Parathyroid adenoma (tissue), 2 donors: ENCODE data around the gene ATP6V1G2.

Experiments
- H2AFZ ChIP-seq: fragments of 300-600 bp; sonication (generic); one replicate; pipeline ENCODE4 v1.7.0; 2017; ENCODE audit warnings: antibody characterized with exemption, mild to moderate bottlenecking
- H3K27ac ChIP-seq: fragments of 300-600 bp; sonication (generic); one replicate; pipeline ENCODE4 v1.7.0; 2017
- H3K27me3 ChIP-seq: fragments of 300-600 bp; sonication (generic); one replicate; pipeline ENCODE4 v1.7.0; 2017; ENCODE audit warnings: low read length; ENCODE audit not compliant: control insufficient read depth, insufficient read depth
- H3K36me3 ChIP-seq: fragments of 300-600 bp; sonication (generic); one replicate; pipeline ENCODE4 v1.7.0; 2017; ENCODE audit warnings: low read length; ENCODE audit not compliant: control insufficient read depth, insufficient read depth
- H3K4me1 ChIP-seq: fragments of 300-600 bp; sonication (generic); one replicate; pipeline ENCODE4 v1.7.0; 2017; ENCODE audit warnings: control low read depth
- H3K4me2 ChIP-seq: fragments of 300-600 bp; sonication (generic); one replicate; pipeline ENCODE4 v1.7.0; 2017; ENCODE audit warnings: low read length
- H3K4me3 ChIP-seq: fragments of 300-600 bp; sonication (generic); one replicate; pipeline ENCODE4 v1.7.0; 2017; ENCODE audit warnings: low read depth, low read length
- H3K79me2 ChIP-seq: fragments of 300-600 bp; sonication (generic); one replicate; pipeline ENCODE4 v1.7.0; 2017; ENCODE audit warnings: control low read depth
- H3K9ac ChIP-seq: fragments of 300-600 bp; sonication (generic); one replicate; pipeline ENCODE4 v1.7.0; 2017; ENCODE audit warnings: mild to moderate bottlenecking
- H3K9me3 ChIP-seq: fragments of 300-600 bp; sonication (generic); one replicate; pipeline ENCODE4 v1.7.0; 2017; ENCODE audit warnings: low read length; ENCODE audit not compliant: control insufficient read depth
- TF ChIP-seq, protein P1 (sequence below): fragments of 300-600 bp; sonication (generic); IDR thresholded peaks from one replicate; pipeline ENCODE4 v1.7.0; 2017; ENCODE audit warnings: antibody characterized with exemption, mild to moderate bottlenecking
- donor health status: primary hyperparathyroidism.

The ATP6V1G2 gene

GRCh38 chr6:31530659-31531058 is 15.7 kb downstream of the ATP6V1G2 start:
- no peaks in the 10 kb centered on the region for H3K27me3 ChIP-seq
- H3K27ac ChIP-seq: no peak overlapping the region
- H3K36me3 ChIP-seq: no peaks in the 10 kb centered on the region
- no peak overlapping the region for H2AFZ ChIP-seq
- TF ChIP-seq, protein P1, sequence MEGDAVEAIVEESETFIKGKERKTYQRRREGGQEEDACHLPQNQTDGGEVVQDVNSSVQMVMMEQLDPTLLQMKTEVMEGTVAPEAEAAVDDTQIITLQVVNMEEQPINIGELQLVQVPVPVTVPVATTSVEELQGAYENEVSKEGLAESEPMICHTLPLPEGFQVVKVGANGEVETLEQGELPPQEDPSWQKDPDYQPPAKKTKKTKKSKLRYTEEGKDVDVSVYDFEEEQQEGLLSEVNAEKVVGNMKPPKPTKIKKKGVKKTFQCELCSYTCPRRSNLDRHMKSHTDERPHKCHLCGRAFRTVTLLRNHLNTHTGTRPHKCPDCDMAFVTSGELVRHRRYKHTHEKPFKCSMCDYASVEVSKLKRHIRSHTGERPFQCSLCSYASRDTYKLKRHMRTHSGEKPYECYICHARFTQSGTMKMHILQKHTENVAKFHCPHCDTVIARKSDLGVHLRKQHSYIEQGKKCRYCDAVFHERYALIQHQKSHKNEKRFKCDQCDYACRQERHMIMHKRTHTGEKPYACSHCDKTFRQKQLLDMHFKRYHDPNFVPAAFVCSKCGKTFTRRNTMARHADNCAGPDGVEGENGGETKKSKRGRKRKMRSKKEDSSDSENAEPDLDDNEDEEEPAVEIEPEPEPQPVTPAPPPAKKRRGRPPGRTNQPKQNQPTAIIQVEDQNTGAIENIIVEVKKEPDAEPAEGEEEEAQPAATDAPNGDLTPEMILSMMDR: no peak
- no peaks in the 10 kb centered on the region for H3K9me3 ChIP-seq
- H3K4me3 ChIP-seq: no peak overlapping the region
- H3K4me1 ChIP-seq: peaks cover 6% of the 10 kb centered on the region
- H3K79me2 ChIP-seq: no peaks in the 10 kb centered on the region
- H3K4me2 ChIP-seq: no peak overlapping the region
- H3K9ac ChIP-seq: no peak overlapping the region

DNA sequence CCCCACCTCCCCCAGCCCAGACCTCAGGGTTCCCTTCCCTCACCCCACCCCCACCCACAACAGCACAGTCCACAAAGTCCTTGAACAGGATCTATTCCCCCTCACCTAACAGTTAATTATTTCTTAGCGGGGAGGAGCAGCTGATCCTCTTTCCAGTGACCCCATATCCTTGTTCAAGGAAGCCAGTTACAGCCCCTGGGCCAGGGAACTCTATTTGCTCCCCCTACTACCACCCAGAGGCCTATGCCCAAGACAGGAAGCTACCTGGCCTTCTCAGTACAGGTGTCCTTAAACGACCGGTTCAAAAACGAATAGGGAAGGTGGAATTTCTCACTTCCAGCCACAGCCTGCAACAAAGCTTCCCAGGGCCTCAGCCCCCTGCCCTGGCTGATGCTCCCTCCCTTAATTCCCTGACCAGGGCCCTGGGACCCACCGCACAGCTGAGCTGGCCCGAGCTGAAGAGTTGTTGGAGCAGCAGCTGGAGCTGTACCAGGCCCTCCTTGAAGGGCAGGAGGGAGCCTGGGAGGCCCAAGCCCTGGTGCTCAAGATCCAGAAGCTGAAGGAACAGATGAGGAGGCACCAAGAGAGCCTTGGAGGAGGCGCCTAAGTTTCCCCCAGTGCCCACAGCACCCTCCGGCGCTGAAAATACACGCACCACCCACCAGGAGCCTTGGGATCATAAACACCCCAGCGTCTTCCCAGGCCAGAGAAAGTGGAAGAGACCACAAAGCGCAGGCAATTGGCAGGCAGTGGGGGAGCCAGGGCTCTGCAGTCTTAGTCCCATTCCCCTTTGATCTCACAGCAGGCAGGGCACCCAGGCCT is 16.9 kb downstream of the ATP6V1G2 start:
- Histone ChIP-seq H3K27me3 (no peaks in the 10 kb centered on the region), H3K4me1 (peaks cover 6% of the 10 kb centered on the region), H3K27ac (no peak overlapping the region)

DNA sequence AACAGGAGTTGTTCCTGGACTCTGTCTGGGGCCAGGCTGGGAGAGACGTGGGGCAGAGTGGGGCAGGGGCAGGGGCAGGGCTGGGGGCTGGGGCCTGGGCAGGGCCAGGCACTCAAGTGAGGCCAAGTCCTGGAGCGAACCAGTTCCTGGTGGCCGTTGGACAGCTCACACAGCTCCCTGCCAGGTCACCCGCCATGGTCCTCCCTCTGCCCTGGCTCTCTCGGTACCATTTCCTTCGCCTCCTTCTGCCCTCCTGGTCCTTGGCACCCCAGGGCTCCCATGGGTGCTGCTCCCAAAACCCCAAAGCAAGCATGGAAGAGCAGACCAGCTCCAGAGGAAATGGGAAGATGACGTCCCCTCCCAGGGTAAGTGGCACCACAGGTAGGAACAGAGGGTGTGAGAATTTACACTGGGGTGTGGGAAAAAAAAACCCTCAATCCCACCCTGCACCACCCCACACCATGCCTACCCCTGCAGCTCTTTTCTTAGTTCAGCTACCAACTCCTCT is 17.5 kb downstream of the ATP6V1G2 start, which contains the start of gene MCCD1:
TSS of gene MCCD1 (plus strand) at position 142 of the 508 bp plus-strand sequence. CDS start at position 195, 53 bp downstream.
- Histone ChIP-seq H3K27ac (no peak within 1 kb of the TSS), H3K36me3 (no peaks in the 10 kb centered on the region), H3K27me3 (no peaks in the 10 kb centered on the region), H3K79me2 (no peaks in the 10 kb centered on the region), H3K4me2 (no peak within 1 kb of the TSS), H3K4me1 (peaks cover 6% of the 10 kb centered on the region), H3K9me3 (no peaks in the 10 kb centered on the region), H2AFZ (no peak within 1 kb of the TSS), H3K4me3 (no peak within 1 kb of the TSS), H3K9ac (no peak within 1 kb of the TSS)
- TF ChIP-seq, protein P1: no peak

More for the DNA sequence above, 16.9 kb downstream of the ATP6V1G2 start:
- Histone ChIP-seq H2AFZ (no peak overlapping the region), H3K79me2 (no peaks in the 10 kb centered on the region), H3K9ac (no peak overlapping the region), H3K4me3 (no peak overlapping the region), H3K9me3 (no peaks in the 10 kb centered on the region), H3K36me3 (no peaks in the 10 kb centered on the region), H3K4me2 (no peak overlapping the region)
- TF ChIP-seq, protein P1: no peak

- no peak overlapping the region for H3K4me2 ChIP-seq
- no peak overlapping the region for H3K4me3 ChIP-seq
- TF ChIP-seq, protein P1: no peak
- no peak overlapping the region for H2AFZ ChIP-seq
- peaks cover 6% of the 10 kb centered on the region for H3K4me1 ChIP-seq
- H3K27ac ChIP-seq: no peak overlapping the region
- no peaks in the 10 kb centered on the region for H3K36me3 ChIP-seq
- no peak overlapping the region for H3K9ac ChIP-seq
- H3K9me3 ChIP-seq: no peaks in the 10 kb centered on the region
- H3K27me3 ChIP-seq: no peaks in the 10 kb centered on the region
- H3K79me2 ChIP-seq: no peaks in the 10 kb centered on the region
Observed at GRCh38 chr6:31528307-31528777, 18.1 kb downstream of the ATP6V1G2 start.
